KBM-7 (cell line): Measurements from ENCODE around the gene PPP4R3B.
A peak's percentile ranks its signal among the peaks of the same experiment; 100 is the strongest.

Source experiments
- DNase-seq: peaks from one replicate; pipeline ENCODE4 v3.0.0-alpha.2; 2015
- in situ Hi-C: fragments of 300-500 bp; cut with MboI; formaldehyde crosslinking; loops from 2 replicates; pipeline ENCODE4 v1.14.3; 2020; ENCODE audit warnings: low sequenced_read_pairs, low pct_unique_long_range_greater_than_20kb, mixed read lengths

Gene PPP4R3B

DNA sequence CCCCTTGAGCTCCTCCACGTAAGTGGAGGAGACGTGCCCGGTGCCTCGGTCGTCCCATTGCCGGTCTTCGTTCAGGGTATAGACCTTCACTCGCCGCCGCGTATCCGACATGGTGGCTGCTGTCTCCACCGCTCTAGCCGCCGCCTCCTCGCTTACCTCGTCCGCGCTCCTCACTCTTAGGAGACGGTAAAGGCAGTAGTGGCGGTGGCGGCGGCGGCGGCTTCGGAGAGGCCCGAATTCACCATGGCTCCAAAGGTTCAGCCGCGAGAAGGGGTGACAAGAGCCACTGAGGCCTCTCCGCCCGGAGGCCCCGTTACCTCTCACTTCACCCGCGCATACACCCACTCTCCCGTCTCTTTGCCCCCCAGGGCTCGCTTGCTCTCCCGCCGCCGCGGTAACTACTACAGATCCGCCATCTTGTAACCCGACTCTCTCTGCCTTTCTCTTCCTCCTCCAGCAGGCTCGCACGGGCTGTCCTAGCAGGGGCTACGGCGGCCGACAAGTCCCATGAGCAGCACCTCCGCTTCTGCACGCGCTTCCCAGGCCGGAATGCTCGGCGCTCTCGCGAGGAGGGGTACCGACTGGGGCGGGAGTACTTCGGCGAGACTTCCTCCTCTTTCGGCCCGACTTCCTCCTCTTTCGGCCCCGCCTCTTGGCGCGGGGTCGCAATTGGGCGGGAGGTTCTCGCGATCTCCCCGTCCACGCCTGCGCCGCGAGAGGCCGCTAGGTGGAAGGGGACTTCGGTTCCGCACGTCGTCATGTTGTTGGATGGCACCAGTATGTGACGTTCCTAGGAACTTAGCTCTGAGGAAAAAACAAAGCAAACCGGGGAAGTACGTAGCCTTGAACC lies at the start of gene PPP4R3B:
Gene PPP4R3B (minus strand): TSS at position 448 of the 850 bp plus-strand sequence. CDS start 337 bp downstream, at position 111.
- in situ Hi-C loops, result no loop called here
- DNase-seq, result peak; percentile 99

DNA sequence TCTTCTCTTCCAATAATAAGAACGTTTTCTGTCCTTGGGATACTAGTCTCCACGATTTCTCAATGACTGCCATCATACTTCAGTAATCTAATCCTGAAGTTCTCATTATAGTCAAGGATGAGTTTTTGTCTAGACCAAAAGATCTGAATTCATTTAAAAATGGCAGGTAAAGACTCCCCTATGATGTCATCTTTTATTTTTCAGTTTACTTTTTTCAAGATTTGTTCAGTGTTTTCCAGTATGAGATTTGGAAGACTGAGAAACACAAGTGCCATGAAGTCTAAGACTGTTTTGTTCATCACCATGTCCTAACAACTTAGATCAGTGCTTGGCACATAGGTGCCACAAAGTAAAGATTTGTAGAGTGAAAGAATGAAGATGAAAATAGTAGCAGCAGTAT lies 35.8 kb upstream of the PPP4R3B start:
- in situ Hi-C loops, result no loop called here
- DNase-seq, result no peak

DNA sequence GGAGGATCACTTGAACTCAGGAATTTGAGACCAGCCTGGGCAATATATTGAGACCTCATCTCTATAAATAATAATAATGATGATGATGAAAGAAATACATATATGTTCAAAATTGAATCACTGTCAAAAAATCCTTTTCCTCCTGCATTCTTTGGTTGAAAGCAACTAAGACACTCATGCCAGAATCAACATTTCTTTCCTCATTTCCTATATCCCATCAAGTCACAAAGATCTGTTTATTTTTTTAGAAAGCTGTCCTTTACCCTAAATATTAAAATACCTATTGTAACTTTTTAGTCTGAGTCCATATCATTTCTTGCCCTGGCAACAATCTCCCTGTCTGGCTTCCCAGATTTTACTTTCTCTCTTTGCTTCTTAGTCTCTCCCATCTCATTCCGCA lies 31.8 kb upstream of the PPP4R3B start:
- in situ Hi-C loops, result no loop called here
- DNase-seq, result no peak

DNA sequence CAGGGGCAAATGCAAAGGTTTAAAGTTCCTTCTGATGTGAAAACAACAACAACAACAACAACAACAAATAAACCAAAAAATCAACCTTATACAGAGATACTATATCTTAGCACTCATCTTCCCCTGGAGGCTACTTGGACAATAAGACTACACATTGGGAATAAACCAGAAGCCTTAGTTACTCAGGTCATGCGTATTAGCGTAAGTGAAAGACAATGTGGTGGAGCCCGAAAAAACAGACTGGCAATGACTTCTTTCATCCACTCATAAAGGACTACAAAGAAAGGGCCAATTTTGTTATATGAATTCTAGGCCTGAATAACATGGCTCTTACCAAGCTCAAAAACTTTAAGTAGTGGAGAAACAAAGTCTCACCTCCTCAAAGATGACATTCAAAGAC lies 19.4 kb upstream of the PPP4R3B start:
- DNase-seq, result no peak
- in situ Hi-C loops, result no loop called here

DNA sequence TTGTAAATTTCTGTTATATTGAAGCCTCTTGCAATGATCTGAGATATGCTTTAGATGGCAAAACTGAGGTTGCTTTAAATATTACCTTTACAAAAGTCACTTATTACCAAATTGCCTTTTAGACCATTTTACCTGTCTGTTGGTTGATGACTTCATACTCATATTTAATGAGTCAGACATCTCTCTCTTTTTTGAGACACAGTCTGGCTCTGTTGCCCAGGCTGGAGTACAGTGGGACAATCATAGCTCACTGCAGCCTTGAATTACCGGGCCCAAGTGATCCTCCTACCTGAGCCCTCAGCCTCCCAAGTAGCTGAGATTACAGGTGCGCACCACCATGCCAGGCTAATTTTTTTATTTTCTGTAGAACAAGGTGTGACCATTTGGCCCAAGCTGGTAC lies 11.5 kb upstream of the PPP4R3B start:
- no peak for DNase-seq
- in situ Hi-C loops, result no loop called here

DNA sequence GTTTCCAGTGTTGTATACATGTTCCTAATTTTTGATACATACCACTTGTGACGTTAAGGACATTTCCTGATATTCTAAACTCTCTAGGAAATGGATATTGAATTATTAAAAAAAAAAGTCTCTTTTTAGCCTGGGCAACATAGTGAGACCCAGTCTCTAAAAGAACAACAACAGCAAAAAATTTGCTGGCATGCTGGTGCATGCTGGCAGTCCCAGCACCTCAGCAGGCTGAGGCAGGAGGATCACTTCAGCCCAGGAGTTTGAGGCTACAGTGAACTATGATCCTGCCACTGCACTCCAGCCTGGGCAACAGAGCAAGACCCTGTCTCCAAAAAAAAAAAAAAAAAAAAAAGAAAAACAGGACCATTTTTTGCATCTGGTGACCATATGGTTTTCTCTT lies 10.5 kb upstream of the PPP4R3B start:
- DNase-seq, result no peak
- in situ Hi-C loops, result no loop called here

DNA sequence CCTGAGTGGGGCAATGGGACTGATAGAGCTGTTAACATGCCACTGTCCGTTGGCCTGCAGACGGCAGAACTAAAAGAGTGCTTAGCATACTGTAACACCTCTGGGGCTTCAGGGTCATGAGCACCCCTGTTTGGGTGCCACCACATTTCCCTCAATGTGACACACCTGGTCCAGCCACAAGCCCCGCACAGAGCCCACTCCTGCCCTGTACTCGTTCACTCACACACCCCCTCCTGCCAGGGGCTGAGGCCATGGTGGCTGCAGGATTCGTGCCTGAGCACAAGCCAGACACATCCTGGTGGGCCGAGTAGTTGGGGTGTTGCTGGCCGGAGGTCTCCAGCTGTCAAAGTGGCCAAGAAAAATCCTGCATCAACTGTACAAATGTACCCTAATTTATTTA lies 4.4 kb upstream of the PPP4R3B start:
- in situ Hi-C loops, result no loop called here
- DNase-seq, result no peak

DNA sequence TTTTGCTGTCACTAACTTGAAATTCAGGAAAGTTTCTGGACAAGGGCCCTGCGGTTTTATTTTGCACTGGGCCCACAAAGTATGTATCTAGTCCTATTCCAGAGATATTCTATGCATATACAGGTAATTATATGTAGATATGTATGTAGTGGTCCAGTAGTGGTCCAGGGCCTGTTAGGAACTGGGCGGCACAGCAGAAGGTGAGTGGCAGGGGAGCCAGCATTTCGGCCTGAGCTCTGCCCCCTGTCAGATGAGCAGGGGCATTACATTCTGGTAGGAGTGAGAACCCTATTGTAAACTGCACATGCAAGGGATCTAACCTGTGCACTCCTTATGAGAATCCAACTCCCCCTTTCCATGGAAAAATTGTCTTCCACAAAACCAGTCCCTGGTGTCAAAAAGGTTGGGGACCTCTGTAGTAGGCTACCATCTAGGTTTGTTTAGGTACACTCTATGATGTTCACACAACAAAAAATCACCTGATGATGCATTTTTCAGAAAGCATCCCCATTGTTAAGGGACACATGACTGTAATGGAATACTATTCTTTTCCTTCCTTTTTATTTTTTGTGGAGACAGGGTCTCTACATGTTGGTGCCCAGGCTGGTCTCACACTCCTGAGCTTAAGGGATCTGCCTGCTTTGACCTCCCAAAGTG lies 2.8 kb upstream of the PPP4R3B start:
- in situ Hi-C loops, result no loop called here
- peak; percentile 37 for DNase-seq

DNA sequence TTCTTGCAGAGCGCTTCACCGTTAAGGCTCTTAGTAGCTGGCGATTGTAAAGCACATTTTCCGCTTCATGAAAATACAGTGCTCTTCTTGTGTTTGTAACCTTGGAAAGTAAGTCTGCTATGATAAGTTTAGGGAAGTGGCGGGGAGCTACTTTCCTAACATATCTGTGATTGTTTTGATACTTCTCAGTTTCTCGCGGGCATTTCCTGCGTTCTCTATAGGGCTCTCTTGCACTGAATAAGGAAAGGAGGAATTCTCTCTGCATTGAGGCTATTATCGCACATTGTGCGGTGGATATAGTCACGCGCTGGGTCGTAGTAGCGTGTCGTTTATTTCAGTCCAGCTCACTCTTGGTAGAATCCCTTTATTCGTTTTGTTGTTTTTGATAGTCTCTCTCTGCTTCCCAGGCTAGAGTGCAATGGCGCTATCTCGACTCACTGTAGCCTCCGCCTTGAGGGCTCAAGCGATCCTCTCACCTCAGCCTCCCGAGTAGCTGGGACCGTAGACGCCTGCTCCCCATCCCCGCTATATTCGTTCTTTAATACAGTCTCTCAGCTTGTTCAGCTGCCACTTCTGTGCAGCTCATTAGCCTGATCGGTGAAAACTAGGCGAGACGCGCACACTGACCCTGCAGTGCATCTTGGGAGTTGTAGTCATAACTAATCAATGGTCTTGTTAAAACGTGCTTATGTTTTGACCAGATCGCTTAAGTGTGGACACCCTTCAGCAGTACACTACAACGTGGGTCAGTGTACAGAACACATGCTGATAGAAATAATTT lies 1.0 kb upstream of the PPP4R3B start:
- in situ Hi-C loops, result no loop called here

DNA sequence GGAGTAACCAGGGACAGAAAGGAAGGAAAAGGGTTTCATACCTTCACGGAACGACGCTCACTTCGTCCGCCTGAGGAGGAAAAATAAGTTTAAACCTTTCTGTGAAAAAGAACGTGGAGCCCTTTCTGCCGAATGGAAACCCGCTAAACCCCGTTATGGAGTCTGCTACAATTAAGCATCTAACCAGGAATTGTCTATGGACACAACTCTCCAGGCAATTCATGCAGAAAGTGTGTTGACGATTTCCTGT lies 528 bp upstream of the PPP4R3B start:
- in situ Hi-C loops, result no loop called here
- DNase-seq, result no peak

More for the DNA sequence above, 1.0 kb upstream of the PPP4R3B start:
- DNase-seq, result peak; percentile 65

DNA sequence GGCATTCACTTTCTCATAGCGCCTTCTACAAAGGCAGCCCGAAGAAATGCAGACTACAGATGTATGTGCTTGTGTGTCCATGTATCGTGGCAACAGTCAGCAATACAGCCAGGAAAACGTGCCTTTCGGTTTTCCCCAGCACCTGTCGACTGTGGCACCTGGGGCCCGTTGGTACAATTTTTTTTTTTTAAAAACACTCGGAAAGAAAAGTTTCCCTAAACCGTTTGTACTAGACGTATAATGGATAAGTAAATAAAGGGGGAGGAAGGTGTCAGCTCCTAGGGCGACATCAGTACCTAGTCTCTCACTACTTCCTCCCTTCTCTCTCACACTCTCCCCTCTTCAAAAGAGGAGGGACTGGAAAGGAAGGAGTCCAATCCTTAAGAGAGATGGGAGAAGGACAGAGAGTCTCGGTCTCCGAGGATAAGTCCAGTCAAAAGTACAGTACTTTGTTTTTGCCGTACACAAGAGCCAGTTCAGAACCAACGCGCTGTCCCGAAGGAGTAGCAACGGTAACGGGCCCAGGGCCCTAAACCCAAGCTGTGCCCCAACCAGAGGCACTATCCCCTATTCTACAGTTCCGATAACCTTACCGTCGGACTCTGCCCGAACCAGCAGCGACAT lies 759 bp downstream of the PPP4R3B start:
- peak; percentile 83 for DNase-seq
- in situ Hi-C loops, result no loop called here

DNA sequence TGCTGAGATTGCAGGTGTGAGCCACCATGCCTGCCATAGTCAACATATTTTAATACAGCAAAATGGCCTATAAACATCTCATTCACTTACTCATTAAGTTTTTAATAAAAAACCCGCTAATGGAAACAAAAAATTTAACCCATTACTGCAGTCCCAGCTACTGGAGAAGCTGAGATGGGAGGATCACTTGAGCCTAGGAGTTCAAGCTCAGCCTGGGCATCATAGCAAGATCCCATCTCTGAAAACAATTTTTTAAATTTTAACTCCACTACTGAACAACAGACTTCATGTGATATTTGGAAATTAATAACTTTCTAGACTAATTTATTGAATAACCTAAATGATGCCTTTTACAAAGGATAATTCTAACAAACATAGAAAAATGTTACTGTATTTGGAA lies 5.4 kb downstream of the PPP4R3B start:
- in situ Hi-C loops, result no loop called here
- DNase-seq, result no peak

DNA sequence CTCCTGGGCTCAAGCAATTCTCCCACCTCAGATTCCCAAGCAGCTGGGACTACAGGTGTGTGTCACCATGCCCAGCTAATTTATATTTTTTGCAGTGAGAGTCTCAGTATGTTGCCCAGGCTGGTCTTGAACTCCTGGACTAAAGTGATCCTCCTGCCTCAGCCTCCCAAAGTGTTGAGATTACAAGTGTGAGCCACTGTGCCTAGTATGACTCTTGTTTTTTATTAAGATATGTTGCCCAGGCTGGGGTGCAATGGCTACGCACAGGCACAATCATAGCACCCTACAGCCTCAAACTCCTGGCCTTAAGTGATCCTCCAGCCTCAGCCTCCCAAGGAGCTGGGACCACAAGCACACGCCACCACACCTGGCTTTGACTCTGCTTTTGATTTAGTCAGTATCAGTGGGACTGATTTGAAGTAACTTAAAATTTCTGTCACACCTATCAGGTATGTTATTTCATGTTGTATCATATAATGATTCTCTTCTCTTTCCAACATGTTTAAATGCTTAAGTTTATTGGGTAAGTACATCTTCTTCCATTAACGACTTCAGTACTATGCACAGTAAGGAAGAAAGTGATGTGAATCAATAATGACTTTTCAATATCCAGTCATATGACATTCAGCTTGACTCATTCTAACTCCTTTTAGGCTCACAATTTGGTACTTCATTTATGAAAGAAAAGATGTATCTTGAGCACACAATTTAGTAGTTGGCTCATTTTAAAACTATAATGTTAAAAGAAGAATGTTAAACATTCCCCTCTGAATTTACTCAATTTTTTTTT lies 6.3 kb downstream of the PPP4R3B start:
- DNase-seq, result no peak
- in situ Hi-C loops, result no loop called here

DNA sequence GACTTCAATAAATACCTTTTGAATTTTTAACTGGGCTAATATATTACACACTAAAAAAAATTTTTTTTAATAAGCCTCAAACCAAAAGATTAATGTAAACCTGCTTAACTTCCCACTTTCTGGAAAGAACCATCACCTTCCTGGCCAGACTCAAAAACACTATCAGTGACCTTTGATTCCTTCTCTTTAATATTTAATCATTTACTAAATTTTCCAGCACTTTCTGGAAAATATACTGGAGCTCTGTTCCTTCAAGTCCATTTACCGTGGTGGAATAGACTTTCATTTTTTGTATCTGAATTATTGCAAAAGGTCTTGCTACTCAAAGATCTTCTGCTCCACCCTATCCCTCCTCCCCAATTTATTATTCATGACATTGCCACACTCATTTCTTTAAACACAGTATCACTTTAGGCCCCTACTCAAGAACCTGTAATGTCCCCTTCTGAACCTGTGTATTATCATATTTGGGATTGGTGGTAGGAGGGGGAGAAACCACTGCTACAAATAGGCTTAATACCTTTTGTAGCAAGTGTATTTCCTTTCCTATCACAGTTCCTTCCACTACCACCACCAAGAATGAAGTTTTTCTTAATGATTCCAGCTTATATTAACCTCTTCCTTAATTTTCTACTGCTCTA lies 7.4 kb downstream of the PPP4R3B start:
- in situ Hi-C loops, result no loop called here
- DNase-seq, result no peak

DNA sequence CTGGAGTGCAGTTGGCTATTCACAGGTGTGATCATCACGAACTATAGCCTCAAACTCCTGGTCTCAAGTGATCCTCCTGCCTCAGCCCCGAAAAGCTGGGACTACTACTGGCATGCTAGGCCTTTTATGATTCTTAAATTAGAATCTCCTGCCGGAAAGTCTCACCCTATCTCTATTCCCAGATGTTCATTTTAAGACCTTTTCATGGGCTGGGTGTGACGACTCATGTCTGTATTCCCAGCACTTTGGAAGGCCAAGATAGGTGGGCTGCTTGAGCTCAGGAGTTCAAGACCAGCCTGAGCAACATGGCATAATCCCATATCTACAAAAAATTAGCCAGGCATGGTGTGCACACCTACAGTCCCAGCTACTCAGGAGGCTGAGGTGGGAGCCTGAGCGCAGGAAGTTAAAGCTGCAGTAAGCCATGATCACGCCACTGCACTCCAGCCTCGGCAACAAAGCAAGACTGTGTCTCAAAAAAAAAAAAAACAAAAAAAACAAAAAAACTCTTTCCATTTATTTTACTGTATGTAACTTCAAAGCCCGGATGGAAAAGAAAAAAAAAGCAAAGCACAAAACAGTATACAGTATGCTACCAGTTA lies 8.1 kb downstream of the PPP4R3B start:
- in situ Hi-C loops, result no loop called here
- DNase-seq, result no peak

DNA sequence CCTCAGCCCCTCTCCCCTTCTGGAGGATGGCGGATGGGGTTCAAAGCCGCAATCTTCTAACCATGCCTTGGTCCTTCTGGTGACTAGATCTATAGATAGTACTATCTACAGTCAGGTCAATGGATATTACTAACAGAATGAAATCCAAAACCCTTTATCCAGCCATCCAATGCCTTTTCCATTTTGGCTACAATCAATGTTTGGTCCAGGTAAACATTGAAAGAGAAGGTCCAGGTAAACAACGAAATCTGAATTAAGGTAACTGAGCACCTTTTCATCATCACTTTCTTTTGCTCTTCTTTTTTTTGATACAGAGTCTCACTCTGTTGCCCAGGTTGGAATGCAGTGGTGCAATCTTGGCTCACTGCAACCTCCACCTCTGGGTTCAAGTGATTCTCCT lies 9.7 kb downstream of the PPP4R3B start:
- in situ Hi-C loops, result no loop called here
- DNase-seq, result no peak

DNA sequence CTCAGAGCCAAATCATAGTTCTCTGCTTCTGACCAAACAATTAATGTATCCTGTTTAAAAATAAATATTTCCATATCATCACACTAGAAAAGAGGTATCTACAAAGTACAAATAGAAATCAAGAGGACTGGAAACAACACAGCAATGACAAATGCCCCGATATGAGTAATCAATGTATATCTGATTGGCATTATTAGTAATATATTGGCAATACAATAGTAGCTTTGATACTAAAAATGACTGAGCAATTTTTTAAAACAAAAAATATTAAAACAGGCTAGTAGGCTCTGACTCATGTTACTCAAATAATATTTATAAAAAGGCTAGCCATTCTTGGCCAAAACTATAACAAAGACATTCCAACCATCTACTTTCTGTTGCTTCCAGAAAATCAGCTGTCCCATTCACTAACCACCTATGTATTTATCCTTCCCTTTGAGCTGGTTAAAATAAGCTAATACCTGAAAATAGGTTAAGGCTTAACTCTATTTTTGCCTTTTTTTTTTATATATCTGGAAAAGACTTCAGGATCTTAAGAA lies 13.3 kb downstream of the PPP4R3B start:
- in situ Hi-C loops, result no loop called here
- DNase-seq, result no peak

DNA sequence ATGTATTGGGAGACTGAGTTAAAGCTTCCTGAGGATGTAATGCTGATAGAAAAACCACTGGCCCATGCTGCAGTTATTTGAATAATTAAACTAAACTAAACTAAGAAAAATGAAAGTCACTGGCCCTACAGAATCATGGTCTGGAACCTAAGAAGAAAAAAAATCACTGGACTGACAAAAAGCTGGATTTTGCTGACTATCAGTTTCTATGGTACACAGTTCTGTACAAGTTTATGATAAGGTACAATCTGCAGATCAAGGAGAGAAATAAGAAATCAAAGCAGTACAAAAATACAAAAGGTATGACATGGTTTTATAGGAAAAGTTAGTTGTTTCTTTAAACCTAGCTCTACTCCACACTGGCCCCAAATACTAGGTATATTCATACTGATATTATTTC lies 15.6 kb downstream of the PPP4R3B start:
- in situ Hi-C loops, result no loop called here
- DNase-seq, result no peak
